ELR (cell line): ENCODE results near the gene DLG2.
"Not testable (repeated sequence)": the region's sequence is repeated elsewhere in the genome, so short reads cannot be mapped to it uniquely, and the experiment has no call there.

Source experiments
- DNase-seq: peaks from one replicate; pipeline ENCODE4 v3.0.0-alpha.2; 2015; ENCODE audit warnings: low read depth

DLG2 gene

GRCh38 chr11:84372381-84372950, 1254.7 kb downstream of the DLG2 start:
- DNase-seq, result no peak

- DNase-seq, result no peak
These were observed 1269.1 kb downstream of the DLG2 start for GRCh38 chr11:84358034-84358433.

- DNase-seq, result no peak
These were observed 1271.2 kb downstream of the DLG2 start for GRCh38 chr11:84355911-84356310.

- DNase-seq, result no peak
These were observed 1281.5 kb downstream of the DLG2 start for GRCh38 chr11:84345597-84345996.

- DNase-seq, result no peak
These were observed 1282.1 kb downstream of the DLG2 start for GRCh38 chr11:84345027-84345426.

- no peak for DNase-seq
These were observed 1287.3 kb downstream of the DLG2 start for GRCh38 chr11:84339796-84340195.

- DNase-seq, result no peak
These were observed 1293.9 kb downstream of the DLG2 start for GRCh38 chr11:84333221-84333620.

GRCh38 chr11:84322211-84322610, 1304.9 kb downstream of the DLG2 start:
- no peak for DNase-seq

GRCh38 chr11:84319863-84320262, 1307.3 kb downstream of the DLG2 start:
- DNase-seq, result no peak

- no peak for DNase-seq
These were observed 1310.1 kb downstream of the DLG2 start for GRCh38 chr11:84316866-84317555.

- DNase-seq, result no peak
These were observed 1313.2 kb downstream of the DLG2 start for GRCh38 chr11:84313830-84314359.

GRCh38 chr11:84310268-84310667, 1316.9 kb downstream of the DLG2 start:
- DNase-seq, result no peak

GRCh38 chr11:84308491-84308890, 1318.7 kb downstream of the DLG2 start:
- not testable (repeated sequence) for DNase-seq

- DNase-seq, result no peak
These were observed 1327.1 kb downstream of the DLG2 start for GRCh38 chr11:84300092-84300491.

- no peak for DNase-seq
These were observed 1329.6 kb downstream of the DLG2 start for GRCh38 chr11:84297570-84297969.

- DNase-seq, result no peak
These were observed 1331.3 kb downstream of the DLG2 start for GRCh38 chr11:84295815-84296214.

GRCh38 chr11:84292955-84293354, 1334.2 kb downstream of the DLG2 start:
- no peak for DNase-seq

GRCh38 chr11:84292006-84292405, 1335.1 kb downstream of the DLG2 start:
- DNase-seq, result no peak

- peak; percentile 38 for DNase-seq
These were observed 1336.5 kb downstream of the DLG2 start for GRCh38 chr11:84290647-84291046.

- DNase-seq, result peak; percentile 73
These were observed 1337.7 kb downstream of the DLG2 start for GRCh38 chr11:84289381-84289906.

- no peak for DNase-seq
These were observed 1353.6 kb downstream of the DLG2 start for GRCh38 chr11:84273541-84273940.

GRCh38 chr11:84270466-84270865, 1356.7 kb downstream of the DLG2 start:
- no peak for DNase-seq

GRCh38 chr11:84264066-84264465, 1363.1 kb downstream of the DLG2 start:
- no peak for DNase-seq

- DNase-seq, result no peak
These were observed 1365.4 kb downstream of the DLG2 start for GRCh38 chr11:84261707-84262106.
